Tibial nerve (tissue), 3 donors: ENCODE measurements around the gene ABR.

Source experiments
- CTCF ChIP-seq, 5 experiments: fragments of 200-600 bp in 3 of 5; fragments of 450-650 bp in 2 of 5; sonication (generic) in 3 of 5; IDR thresholded peaks; one replicate each; pipeline ENCODE4 v1.5.1; 2016 to 2019; ENCODE audit warnings: antibody characterized with exemption in 5 of 5, mild to moderate bottlenecking in 3 of 5, moderate library complexity in 2 of 5
- POLR2A ChIP-seq, 2 donors: fragments of 450-650 bp; IDR thresholded peaks; one replicate each; pipeline ENCODE4 v1.6.1; 2017; ENCODE audit warnings: antibody characterized with exemption in 2 of 2, mild to moderate bottlenecking in 2 of 2, moderate library complexity in 2 of 2

- TF ChIP-seq POLR2A (IDR thresholded peaks at IDR 0.05) (no peak), CTCF (IDR thresholded peaks at IDR 0.05) (no peak)
Observed at GRCh38 chr17:1002771-1003555, 176.8 kb downstream of the ABR start.
